ENCODE data around the gene ARL15.
"Not testable (repeated sequence)": the region's sequence is repeated elsewhere in the genome, so short reads cannot be mapped to it uniquely, and the experiment has no call there.

Gene ARL15

DNA sequence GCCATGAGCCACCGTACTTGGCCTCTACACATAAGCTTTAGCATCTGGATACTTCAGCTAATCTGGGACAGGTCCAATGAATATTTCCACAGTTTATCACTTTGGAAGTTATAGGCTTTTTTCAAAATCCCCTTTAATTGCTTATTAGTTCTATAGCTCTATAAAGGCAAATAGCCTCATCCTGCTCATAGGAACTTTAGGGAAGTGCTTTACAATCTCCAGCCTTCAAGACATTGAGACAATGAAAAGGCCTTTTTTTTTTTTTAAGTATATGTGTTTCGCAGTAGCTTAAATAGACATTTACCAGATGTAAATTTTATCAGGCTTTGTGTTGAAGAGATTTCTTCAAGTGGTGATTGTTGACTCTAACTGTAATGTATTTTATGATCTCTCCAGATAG is 224.2 kb downstream of the ARL15 start:
- no peak for DNase-seq

DNA sequence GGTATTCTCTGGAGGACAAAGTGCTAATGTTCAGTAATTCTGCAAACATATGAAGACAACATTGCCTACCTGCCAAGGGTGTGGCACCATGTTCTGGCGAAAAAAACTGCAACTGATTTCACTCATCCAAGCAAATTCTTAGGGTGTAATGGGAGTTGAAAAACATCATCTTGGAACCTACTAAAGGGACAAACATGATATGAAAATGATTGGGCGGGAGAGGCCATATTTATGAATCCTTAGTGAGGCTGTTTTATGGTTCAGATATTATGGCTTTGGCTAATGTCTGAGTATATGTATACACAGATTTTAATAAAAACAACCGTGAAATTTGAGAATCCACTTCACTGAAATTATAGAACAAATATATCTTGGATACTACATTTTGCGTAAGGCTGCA is 225.7 kb downstream of the ARL15 start:
- no peak for DNase-seq

DNA sequence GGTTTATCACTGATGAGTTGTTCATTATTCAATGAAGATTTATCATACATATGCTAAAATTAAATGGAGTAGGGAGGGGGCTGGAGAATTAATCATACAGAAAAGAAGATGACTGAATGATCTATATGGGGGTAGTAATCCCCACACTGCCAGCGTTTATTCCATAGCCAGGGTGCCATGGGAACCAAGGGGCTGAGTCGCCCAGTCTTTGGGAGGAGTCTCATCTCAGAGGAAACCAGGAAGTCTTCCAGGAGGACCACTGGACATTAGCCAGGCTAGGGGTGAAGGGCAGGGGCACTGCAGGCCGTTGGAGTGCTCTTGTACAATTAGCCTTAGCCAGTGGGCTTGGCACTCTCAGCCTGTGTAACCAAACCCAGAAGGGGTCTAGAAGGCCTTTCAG is 226.5 kb downstream of the ARL15 start:
- no peak for DNase-seq

DNA sequence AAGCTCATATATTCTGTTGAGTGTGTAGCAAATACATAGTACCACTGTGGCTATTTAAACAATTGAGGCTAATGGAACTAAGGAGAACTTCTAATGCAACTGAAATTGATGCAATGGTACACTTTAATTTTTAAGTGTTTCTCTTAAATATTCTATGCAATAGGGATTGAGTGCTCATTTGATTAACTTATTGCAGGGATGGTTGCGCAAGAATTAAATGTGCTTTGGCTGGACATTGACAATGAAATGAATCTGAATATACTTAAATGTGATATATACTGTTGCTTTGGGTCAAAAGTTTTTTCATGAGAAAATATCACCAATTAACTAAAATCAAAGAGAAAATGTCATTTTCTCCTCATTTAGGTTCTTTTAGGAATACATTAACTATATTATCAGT is 227.1 kb downstream of the ARL15 start:
- DNase-seq, result no peak

DNA sequence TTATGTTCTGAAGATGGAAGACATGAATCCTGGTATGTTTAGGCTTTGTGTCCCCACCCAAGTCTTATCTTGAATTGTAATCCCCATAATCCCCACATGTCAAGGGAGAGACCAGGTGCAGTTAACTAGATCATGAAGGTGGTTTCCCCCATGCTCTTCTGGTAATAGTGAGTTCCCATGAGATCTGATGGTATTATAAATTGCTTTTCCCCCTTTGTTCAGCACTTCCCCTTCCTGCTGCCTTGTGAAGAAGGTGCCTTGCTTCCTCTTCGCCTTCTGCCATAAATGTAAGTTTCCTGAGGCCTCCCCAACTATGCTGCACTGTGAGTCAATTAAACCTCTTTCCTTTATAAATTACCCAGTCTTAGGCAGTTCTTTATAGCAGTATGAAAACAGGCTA is 229.0 kb downstream of the ARL15 start:
- DNase-seq, result no peak

DNA sequence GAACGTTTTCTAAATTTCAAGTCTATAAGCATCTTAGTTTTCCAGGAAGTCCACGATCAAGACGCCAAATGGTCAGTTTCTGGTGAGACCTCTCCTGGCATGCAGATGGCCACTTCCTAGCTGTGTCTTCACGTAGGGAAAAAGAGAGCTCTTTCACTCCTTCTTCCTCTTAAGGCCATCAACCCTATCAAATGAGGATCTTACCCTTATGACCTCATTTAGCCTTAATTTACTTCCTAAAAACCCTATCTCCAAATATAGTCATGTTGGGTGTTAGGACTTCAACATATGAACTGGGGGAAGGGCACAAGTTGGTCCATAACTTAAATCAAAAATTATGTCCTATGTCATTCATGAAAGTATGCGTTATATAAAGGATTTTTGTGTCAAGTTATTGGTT is 229.5 kb downstream of the ARL15 start:
- DNase-seq, result no peak

DNA sequence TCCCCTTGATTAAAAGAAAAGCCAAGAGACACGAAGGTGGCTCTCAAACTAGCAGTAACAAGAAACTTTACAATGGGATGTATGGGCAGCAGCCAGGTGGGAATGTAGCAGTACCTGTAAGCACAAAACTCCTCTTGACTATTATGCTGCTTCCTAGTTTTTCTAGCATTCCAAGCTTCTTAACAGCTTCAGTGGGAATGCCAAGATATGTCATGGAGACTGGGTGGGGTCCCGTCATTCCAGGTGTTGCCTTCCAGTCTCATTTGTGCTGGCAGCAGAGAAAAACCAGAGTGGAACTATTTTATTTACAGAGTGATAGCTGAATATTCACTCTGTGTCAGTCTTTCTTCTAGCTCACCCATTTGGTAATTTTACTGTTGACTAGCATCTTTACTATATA is 236.6 kb downstream of the ARL15 start:
- no peak for DNase-seq

DNA sequence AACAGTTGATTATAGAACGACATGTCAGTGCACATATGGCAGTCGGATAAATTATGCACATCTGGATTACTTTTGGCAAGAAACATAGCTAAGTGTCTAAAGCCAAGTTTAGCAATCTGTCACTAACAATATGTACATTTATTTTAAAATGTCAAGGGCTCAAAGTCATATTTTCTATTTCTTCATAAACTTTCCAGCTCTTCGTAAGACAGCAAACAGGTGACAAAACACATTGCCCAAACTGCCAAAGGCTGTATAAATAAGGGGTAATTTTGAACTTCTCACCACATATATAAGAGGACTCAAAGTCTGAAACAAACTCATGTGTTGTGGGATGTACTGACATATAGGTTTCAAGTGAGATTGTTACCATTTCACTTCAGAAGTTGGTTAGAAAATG is 237.2 kb downstream of the ARL15 start:
- DNase-seq, result no peak

DNA sequence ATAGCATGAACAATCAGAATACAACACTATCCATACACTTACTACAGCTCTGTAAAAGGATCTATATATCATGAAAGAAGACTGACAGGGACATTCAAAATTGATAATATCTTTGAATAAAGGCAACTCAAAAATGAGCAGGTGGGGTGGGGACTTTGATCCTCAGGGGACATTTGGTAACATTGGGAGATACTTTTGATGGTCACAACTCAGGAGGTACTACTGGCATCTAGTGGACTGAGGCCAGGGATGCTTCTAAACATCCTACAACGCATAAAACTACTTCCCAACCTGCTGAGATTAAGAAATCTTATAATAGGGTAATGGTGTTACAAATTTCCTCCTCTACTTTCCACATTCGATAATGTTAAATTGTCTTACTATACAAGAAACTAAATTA is 243.9 kb downstream of the ARL15 start:
- no peak for DNase-seq

DNA sequence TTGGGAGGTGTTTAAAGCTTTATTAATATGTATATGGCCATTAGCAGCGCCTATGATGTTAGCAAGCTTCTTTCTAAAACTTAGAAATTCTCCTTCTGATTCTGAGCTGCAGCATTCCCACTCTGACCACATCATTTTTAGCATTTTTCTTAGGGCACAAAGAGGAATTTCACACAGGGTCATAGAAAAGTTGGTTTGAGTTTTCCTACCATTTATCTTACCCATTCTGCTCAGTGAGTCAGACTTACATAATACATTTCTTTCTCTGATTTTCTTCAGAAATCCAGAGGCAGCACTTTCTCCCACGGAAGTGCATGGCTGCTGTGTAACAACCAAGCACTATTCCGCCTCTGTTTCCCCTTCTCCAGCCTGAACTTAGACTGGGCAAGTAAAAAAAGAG is 246.6 kb downstream of the ARL15 start:
- no peak for DNase-seq

DNA sequence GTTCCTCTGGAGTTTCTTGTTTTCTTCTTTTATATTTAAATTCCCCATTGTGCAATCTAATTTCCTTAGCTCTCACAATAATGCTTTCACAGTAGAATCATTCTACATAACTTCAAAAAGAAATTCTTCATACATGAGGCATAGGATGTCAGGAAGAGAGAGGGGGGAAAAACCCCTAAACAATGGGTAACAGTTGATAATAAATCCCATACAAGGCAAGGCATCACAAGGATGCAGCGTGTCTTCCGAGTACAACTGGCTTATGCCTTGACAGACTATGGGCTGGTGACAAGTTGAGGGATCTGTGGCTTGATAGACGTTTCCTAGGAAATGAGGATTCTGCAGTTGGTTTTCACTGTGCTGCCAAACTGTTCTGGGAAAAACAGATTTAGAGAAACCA is 247.4 kb downstream of the ARL15 start:
- no peak for DNase-seq

DNA sequence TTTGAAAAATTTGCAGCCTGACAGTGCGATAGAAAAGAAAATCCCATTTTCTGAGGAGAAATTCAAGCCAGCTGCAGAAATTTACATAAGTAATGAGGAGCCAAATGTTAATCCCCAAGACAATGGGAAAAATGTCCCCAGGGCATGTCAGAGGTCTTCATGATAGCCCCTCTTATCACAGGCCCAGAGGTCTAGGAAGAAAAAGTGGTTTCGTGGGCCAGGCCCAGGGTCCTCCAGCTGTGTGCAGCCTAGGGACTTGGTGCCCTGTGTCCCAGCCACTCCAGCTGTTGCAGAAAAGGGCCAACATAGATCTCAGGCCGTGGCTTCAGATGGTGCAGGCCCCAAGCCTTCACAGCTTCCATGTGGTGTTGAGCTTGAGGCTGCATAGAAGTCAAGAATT is 249.5 kb downstream of the ARL15 start:
- DNase-seq, result not testable (repeated sequence)

DNA sequence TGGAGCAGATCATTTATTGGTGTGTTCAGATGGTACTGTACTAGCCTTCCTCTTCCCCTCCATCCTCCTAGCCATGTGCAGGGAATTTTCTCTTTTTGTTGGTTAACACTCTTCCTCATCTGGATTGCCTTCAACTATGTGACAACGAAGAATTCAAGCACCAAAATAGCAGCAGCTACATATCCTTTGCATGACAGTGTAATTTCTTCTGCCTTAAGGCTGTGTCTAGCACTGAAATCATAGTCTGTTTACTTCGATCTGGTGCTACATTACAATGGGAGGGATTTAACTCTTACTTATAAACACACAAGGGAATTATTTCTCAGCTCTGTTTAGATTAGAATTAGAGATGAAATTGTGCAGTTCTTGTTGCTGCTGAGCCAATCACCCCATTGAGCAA is 260.4 kb downstream of the ARL15 start:
- no peak for DNase-seq

DNA sequence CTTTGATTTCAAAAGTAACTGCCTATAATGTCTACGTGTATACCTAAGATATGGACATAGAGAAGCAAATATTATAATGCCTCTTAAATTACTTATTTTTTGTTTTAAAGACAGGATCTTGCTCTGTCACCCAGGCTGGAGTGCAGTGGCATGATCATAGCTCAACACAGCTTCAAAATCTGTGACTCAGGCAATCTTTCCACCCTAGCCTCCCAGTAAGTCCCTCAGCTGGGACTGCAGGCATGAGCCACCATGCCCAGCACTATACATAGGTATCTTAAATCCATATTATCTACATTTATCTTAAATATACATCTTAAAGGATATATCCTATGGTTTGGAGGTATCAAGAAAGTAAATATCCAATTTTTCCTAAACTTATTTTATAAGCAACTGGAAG is 261.2 kb downstream of the ARL15 start:
- no peak for DNase-seq

DNA sequence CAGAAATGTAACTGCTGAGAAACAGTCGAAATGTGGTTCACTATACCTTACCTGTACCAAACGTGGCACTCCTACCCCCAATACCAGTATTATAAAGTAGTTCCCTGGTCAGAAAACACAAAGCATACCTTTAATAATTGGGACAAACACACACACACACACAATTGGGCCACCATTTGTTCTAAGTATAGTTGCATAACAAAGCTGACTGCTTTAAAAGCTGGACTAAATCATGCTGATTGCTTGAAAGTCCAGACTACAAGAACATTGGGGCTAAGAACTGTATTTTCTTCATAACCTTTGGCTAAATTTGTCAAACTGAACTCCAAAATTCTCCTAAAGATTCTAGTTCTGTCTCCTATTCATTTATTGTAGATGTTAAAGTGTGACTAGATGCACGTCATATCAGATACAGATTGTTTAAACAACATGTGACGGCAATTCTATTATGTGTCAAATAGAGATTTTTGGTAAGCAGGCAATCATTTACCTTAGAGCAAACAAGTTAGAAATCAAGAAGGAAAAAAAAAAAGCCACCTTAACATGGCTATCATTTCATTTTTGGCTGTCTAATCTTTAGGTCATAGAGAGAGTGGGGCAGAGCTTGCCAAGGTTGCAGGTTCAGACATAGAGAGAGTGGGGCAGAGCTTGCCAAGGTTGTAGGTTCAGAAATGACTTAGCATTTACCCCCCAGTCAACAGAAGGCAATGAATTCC is 265.1 kb downstream of the ARL15 start:
- no peak for DNase-seq

DNA sequence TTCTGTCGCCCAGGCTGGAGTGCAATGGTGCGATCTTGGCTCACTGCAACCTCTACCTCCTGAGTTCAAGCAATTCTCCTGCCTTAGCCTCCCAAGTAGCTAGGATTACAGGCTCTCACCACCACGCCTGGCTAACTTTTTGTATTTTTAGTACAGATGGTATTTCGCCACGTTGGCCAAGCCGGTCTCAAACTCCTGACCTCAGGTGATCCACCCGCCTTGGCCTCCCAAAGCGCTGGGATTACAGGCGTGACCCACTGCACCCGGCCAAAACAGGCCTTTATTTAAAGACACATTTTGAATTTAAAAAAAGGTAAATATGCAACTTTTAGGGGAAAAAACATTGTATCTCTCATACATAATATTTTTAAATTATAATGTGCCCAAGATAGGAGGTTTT is 266.1 kb downstream of the ARL15 start:
- not testable (repeated sequence) for DNase-seq

DNA sequence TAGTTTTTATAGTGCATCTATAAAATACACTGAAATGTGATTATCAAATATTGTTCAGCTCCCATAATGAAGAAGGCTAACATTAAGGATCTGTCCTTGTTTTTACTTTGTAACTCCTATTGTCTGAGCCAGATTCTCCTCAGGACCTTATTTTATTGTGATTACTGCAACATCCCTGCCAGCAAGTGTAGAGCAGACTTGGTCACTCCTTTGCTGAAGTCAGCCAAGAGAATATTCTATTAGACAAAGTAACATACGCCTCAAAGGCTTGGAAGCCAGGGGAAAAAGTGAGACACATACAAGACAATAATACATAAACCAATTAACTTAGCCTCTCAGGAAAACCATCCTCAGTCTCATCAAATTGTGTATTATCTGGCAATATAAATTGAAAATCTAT is 269.6 kb downstream of the ARL15 start:
- DNase-seq, result no peak

DNA sequence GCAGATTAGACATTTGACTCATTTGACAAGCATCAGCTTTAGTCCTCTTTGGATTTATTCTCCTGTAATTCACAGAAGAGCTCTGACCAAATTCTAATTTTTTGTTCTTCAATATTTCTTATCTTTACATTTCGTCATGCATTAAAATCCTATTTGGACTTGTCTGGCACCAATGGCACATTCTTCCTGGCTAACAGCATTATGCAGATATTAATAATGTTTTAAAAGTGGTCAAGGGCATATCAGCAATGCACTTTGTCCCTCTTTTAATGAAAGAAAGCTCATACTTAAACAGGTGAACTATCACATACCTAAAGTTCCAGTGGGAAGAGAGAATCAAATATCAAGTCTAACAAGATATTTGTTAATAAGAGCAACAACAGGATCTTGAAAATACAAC is 270.4 kb downstream of the ARL15 start:
- DNase-seq, result no peak

DNA sequence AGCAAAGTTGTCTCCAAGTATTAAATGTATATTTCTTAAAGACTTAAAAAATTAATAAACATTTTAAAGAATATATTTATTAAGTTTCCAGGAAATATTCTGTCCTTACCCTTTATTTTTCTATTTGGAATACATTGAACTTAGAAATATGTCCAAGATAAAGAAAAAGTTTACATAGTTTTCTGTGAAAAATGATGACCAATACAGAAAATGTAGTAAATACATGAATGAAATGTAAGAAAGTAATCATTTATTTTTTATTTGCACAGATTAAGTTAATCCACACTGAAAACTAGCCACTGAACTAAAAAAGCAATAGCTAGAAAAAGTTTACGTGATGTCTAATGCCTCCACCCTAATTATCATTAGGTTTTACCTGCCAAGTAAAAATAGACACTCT is 273.2 kb downstream of the ARL15 start:
- DNase-seq, result no peak

DNA sequence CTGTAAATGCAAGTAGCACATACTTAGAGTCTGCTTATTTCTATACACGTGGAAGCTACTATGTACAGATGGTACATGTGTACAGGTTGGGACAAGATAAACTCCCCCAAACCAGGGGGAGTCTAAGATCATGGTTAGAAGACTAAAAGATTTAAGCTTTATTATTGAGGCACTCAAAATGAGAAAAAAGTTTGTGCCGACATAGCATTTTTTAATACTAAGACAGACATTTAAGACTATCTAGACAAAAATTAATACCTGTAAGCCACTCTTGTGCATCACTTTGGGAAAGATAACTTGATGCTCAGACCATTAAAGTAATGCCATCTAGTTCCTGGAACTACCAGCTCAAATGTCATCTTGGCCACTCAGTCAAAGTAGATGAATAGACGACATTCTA is 279.4 kb downstream of the ARL15 start:
- DNase-seq, result no peak

DNA sequence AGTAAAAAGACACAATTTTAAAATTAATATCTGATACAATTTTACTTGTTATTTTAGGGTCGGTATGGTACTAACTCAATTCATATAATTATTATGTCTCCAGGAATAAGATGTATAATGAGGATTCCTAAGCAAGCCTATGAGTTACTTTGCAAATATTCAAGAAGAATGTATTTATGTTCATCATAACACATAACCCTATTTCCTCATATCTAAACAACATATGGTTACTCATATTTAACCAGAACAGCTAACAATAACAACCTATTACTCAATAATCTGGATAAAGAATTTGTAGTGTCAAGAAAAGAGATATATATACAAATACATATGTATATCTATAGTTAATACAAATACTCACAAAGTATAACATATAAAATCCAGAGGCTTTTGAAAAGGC is 285.9 kb downstream of the ARL15 start:
- no peak for DNase-seq

DNA sequence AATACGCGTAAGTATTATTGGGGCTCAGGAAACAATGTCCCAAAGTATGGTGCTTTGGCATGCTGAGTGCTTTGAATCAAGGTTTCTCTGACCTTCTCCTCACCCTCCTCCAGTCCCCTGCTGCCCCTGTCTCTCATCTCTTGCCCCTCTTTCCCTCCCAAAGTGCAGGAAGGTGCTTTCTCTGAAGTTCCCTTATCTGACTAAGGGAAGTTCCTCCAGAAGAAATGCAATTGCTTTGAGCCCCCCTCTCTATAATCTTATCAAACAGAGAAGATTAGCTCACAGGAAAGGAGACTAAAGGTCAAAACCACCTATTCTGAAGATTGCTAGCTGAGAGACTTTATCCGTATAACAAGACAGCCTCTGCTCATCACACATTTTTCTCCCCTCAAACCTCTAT is 288.1 kb downstream of the ARL15 start:
- DNase-seq, result no peak

DNA sequence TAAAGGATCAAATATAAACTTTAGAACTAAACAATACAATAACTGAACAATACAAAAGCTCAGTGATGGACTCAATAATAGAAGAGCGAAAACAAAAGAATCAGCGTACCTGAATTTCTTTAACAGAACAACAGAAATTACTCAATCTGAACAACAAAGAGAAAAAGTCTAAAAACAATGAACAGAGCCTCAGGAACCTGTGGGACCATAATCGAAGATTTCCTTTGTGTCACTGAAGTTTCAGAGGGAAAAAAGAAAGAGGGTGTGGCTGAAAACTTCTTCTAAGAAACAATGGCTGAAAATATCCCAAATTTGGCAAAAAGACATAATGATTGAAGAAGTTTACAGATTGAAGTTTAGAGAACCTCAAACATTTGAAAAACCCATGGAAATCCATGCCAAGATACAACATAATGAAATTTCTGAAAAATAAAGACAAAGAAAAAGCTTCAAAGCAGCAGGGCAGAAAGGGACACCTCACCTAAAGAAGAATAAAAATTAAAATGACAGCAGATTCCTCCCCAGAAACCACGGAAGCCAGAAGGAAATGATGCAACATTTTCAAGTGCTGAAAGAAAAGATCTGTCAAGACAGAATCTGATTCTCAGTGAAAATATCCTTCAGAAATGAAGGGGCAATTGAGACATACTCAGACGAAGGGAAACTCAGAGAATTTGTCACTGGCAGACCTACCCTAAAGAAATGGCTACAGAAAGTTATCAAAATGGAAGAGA is 288.8 kb downstream of the ARL15 start:
- no peak for DNase-seq

DNA sequence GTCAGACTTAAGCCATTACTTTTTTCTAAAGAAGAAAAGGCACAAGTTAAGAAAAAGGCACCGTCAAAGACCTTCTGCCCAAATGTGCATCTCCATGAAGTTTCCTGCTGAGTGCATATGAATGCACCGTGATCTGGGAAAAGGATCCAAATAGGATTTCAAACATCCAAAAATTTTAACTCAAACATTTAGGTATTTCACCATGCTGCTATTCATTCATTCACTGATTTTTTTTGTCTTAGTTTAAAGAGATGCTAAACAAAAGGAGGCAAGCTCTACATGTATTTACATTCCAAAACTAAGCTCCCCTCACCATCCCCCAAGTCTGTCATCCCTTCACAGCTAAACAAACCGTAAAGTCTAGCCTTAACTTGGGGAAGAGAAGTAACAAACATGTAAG is 291.9 kb downstream of the ARL15 start:
- no peak for DNase-seq

DNA sequence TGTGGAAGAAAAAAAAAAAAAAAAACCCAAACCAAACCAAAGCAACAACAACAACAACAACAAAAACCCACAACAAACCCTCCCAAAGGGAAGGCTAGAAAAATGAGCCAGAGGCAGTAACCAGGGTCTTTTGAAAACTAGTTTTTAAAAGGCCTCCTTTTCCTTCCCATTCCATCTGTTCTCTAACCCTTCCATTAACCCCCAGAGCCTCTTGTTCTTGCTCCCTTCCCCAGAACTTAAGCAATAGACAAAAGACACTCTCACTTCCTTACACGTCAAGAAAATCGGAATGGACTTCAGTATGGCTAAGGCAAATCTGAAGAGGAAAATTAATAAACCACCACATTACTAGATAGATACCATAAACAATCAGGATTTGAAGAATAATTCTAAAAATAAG is 292.8 kb downstream of the ARL15 start:
- DNase-seq, result no peak

Data from CD4-positive, alpha-beta T cell treated with Interleukin-4 for 4 hours (primary cell).